Suppressor macrophage treated with lipopolysaccharide for 1 hour (primary cell): ENCODE results near the gene C2orf69.

ENCODE experiments used
- DNase-seq, 3 donors: peaks; one replicate each; pipeline ENCODE4 v3.0.0-alpha.2; 2020 to 2022

Gene C2orf69

DNA sequence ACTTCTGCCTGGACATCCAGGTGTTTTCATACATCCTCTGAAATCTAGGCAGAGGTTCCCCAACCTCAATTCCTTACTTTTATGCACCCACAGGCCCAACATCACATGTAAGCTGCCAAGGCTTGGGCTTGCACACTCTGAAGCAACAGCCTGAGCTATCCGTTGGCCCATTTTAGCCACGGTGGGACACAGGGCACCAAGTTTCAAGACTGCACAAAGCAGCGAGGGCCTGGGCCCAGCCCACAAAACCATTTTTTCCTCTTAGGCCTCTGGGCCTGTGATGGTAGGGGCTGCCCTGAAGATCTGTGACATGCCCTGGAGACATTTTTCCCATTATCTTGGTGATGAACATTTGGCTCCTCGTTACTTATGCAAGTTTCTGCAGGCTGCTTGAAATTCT, 5.9 kb downstream of the C2orf69 start:
- no peak for DNase-seq

DNA sequence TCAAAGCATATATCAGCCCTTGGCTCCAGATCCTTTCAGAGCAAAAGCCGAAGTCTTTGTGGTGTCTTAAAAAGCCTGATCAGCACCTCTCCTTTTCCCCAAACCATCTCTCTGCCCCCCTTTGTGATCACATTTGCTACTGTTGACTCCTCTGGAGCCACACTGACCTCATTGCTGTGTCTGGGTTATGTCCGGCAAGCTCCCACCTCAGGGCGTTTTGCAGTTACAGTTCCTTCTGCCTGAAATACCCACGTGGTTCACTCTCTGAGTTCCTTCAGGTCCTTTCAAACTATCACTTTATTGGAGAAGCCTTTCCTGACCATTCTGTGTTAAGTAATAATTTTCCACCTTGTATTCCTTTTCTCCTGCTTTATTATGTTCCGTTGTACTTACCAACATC, 11.8 kb downstream of the C2orf69 start:
- DNase-seq: peak in 2 of 3 donors; percentile 19 to 45

DNA sequence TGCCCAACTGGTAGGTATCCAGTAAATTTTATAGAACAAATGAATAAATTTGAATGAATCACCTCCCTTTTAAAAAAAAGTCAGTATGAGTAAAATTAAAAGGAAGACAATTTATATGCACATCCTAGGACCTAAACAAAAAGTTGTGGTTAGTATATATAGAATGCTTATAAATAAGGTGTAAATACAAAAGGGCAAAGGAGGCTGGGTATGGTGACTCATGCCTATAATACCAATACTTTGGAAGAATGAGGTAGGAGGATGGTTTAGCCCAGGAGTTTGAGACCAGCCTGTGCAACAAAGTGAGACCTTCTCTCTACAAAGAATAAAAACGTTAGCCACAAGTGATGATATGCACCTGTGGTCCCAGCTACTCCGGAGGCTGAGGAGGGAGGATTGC, 12.8 kb downstream of the C2orf69 start:
- DNase-seq: no peak

DNA sequence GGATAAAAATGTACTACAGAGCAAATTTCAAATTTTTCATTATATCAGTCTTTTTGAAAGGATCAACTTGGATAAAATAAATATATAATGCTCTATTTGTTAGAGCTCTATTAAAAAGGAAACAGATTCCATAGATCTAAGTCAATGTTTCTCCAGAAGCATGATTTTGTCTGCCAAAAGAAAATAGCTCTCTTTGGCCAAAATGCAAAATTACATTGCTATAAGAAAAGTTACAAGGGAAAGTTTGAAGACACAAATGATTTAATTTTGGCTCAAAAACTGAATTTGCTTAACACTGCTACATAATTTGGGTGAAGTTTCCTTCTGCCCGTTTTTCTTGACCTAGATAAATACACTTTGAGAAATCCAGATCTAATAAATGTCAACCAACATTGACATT, 15.7 kb downstream of the C2orf69 start:
- DNase-seq: no peak

DNA sequence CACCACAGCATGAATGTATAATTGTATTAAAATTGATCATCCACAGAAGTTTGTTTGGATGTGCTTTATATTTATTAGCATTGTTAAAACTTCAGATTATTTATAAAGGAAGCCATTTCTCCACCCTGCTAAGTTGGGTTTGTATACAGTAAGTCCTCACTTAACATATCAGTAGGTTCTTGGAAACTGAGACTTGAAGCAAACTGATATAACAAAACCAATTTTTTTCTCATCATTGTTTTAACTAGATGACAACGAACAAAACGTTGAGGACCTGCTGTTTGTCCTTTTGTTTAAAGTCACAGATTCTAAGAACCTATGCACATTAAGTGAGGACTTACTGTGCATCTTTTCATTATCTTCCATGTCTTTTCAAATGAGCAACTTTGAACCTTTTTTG, 17.1 kb downstream of the C2orf69 start:
- no peak for DNase-seq

- DNase-seq: no peak
These were observed 17.5 kb downstream of the C2orf69 start for GRCh38 chr2:199928626-199929025.

DNA sequence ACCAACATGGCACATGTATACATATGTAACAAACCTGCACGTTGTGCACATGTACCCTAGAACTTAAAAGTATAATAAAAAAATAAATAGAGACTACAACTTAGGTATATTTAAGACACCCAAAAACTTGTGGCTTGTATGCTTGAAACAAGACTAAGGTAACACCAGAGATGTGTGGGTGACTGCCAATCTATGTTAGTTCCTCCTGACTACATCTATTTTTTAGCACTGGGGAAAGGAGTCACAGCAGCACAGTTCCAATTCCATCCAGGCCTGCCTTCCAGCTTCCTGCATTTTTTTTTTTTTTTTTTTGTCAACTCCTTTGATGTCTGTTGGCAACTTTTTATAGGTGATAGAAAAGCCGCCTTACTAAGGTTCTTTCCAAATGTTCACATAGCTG, 18.2 kb downstream of the C2orf69 start:
- no peak for DNase-seq

GRCh38 chr2:199932312-199932855, 21.3 kb downstream of the C2orf69 start:
- no peak for DNase-seq

DNA sequence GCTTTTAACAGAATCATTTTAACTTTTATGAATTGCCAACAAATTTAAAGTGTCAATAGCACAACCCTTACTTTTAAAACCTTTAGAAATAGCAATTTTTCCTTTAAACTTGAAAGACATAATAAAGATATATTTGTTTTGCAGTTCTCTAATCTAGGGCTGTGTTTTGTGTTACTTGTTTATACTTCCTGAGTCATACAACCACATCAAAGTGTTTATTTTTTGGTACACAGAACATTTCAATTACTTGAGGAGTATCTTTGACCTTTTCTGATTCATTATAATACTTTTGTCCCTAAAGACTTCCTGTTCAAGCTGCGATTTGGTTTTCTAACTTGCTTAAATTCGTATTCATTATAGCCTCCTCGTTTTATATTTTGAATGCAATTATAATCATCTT, 22.4 kb downstream of the C2orf69 start:
- no peak for DNase-seq

GRCh38 chr2:199936554-199936953, 25.5 kb downstream of the C2orf69 start:
- DNase-seq: no peak

DNA sequence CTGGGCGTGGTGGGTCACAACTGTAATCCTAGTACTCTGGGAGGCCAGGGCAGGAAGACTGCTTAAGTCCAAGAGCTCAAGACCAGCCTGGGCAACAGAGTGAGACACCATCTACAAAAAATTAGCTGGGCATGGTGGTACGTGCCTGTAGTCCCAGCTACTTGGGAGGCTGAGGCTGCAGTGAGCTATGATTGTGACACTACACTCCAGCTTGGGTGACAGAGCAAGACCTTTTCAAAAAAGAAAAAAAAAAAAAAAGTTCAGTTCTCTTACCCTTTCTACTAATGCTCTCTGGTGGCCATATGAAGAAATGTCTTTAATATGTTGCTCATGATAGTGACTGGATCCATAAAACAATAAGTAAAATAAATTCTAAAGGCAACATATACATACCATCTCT, 29.3 kb downstream of the C2orf69 start:
- peak; percentile 10 to 64 (median 53) for DNase-seq

GRCh38 chr2:199943373-199943772, 32.3 kb downstream of the C2orf69 start:
- no peak for DNase-seq

DNA sequence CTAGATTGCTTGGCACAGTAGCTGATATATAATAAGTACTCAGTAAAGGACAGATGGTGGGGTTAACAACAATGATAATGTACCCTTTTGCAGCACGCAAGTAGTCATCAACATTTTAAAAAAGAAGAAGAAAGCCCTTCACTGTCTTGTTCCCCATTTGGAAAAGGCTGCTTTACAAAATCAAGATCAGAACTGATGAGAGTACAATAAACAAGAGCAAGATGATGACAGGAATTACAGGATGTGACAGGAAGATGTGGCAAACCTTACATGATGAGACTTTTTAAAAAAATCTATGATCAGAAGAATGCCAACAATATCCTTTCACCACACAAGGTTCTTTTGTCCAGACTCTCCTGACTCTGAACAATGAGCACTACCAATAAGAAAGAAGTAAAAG, 35.1 kb downstream of the C2orf69 start:
- DNase-seq: no peak

DNA sequence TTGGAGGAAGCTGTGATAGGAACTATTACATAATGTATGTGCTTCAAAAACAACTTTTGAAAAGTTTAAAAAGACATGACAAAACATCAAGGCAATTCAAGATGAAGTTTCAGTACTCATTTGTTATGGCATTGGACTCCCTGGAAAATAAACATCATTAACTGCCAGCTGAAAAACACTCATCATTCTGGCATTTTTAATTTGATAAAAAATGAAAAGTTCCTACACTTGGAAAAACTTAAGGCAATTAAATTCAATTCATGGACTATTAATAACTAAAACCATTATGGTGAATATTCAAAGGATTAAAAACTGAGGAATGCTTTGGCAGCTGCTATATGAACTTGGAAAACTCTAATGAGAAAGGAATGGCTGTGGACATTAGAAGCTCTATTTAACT, 35.7 kb downstream of the C2orf69 start:
- DNase-seq: no peak

DNA sequence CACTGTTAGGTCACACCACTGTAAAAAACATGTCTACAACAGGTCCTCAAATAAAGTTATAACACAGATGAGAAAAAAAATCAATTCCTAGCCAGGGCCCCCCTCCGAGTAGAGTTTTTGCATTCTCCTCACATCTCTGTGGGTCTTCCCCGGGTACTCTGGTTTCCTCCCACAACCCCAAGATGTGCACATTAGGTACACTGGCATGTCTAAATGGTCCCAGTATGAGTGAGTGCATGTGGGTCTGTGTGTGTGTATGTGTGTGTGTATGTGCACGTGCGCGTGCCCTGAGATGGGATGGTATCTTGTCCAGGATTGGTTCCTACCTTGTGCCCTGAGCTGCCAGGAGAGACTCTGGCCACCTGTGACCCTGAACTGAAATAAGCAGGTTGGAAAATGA, 39.3 kb downstream of the C2orf69 start:
- no peak for DNase-seq

GRCh38 chr2:199951023-199951422, 39.9 kb downstream of the C2orf69 start:
- DNase-seq: no peak

- peak; percentile 55 to 67 (median 61) for DNase-seq
These were observed 43.9 kb downstream of the C2orf69 start for GRCh38 chr2:199955007-199955338.

GRCh38 chr2:199955339-199956061, 44.4 kb downstream of the C2orf69 start, which contains the start of the genes MAIP1 and TYW5:
MAIP1 (plus strand) TSS chr2:199955582; CDS start chr2:199955799, 217 bp downstream.
TYW5 (minus strand) TSS chr2:199955491; CDS start chr2:199955470, 21 bp downstream.
- DNase-seq: peak; percentile 83 to 90 (median 87)

- DNase-seq: no peak
These were observed 44.9 kb downstream of the C2orf69 start for GRCh38 chr2:199956062-199956380.

GRCh38 chr2:199958014-199958413, 46.9 kb downstream of the C2orf69 start:
- DNase-seq: no peak

GRCh38 chr2:199962203-199962602, 51.1 kb downstream of the C2orf69 start:
- DNase-seq: no peak

GRCh38 chr2:199966405-199966804, 55.3 kb downstream of the C2orf69 start:
- no peak for DNase-seq

DNA sequence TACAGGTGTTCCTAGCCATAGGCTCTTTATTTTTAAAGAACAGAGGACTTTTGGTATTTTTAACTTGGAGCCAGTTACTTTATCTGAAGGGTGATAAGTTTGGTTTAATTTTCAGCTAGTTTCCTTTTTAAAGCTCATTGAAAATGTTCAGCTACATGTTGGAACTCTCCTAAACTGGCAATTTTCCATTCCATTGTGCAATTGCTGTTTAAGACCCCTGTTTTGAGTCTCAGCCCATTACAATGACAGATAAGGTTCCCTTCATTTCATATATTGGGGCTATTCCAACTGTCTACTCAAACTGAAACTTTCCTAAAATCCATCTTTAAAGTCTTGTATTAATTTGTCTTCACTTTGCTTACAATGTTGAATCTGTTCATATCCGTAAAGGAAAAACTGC, 55.9 kb downstream of the C2orf69 start:
- DNase-seq: no peak

DNA sequence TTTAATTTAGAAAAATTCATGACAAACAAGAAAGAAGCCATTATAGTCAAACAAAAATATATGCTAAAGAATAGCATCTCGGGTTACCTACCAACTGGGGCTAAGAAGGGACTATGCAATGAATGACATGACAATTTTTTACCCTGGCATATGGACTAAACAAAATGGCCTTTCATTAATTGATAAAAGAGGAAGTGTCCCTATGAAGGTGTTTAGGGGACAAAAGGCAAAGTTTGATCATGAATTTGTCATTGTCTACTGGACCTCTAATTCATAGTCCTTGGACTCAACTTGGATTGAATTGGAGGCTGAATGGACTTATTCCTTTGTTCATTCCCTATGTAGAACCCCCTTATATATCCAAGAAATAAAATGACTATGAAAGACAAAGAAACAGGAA, 57.0 kb downstream of the C2orf69 start:
- no peak for DNase-seq

- no peak for DNase-seq
These were observed 61.1 kb downstream of the C2orf69 start for GRCh38 chr2:199972088-199972626.
